BLaER1 treated with 17β-estradiol and CSF1 and Interleukin-3, amounts not matched to agents 10 nM and 100 nM (cell line): ENCODE data around the gene GSAP.
"Not testable (repeated sequence)": the region's sequence is repeated elsewhere in the genome, so short reads cannot be mapped to it uniquely, and the experiment has no call there.

Source experiments
- H3K27ac ChIP-seq, 11 experiments: shearing (Covaris generic); formaldehyde crosslinking; 2 replicates each; pipeline ENCODE4 v1.8.1; 2022
- H3K27me3 ChIP-seq, 11 experiments: shearing (Covaris generic); formaldehyde crosslinking; 2 replicates each; pipeline ENCODE4 v1.8.1; 2022
- H3K36me3 ChIP-seq, 11 experiments: shearing (Covaris generic); formaldehyde crosslinking; 2 replicates each; pipeline ENCODE4 v1.8.1; 2022
- H3K4me1 ChIP-seq, 10 experiments: shearing (Covaris generic); formaldehyde crosslinking; 2 replicates each; pipeline ENCODE4 v1.8.1; 2022
- H3K4me2 ChIP-seq, 11 experiments: shearing (Covaris generic); formaldehyde crosslinking; 2 replicates each; pipeline ENCODE4 v1.8.1; 2022
- H3K4me3 ChIP-seq, 10 experiments: shearing (Covaris generic); formaldehyde crosslinking; 2 replicates each; pipeline ENCODE4 v1.8.1; 2022
- H3K9ac ChIP-seq, 11 experiments: shearing (Covaris generic); formaldehyde crosslinking; 2 replicates each; pipeline ENCODE4 v1.8.1; 2022
- H3K9me3 ChIP-seq, 11 experiments: shearing (Covaris generic); formaldehyde crosslinking; replicated peaks in 1 of 11; 2 replicates each; pipeline ENCODE4 v1.8.1; 2022
- H4K20me1 ChIP-seq, 11 experiments: shearing (Covaris generic); formaldehyde crosslinking; 2 replicates each; pipeline ENCODE4 v1.8.1; 2022
- Cebpa-rat ChIP-seq, 11 experiments: shearing (Covaris generic); IDR thresholded peaks; 2 replicates each; pipeline ENCODE4 v1.8.1; 2022

The GSAP gene

GRCh38 chr7:77353407-77353721, 62.8 kb downstream of the GSAP start:
- Histone ChIP-seq H3K9me3 (no peaks in the 10 kb centered on the region), H4K20me1 (no peaks in the 10 kb centered on the region), H3K4me1 (peaks cover 19 to 27% (median 23%) of the 10 kb centered on the region in 10 experiments), H3K9ac (no peak overlapping the region), H3K4me2 (no peak overlapping the region), H3K4me3 (no peak overlapping the region), H3K27me3 (no peaks in the 10 kb centered on the region), H3K36me3 (peaks cover 0 to 80% (median 0%) of the 10 kb centered on the region in 11 experiments; a peak in 6 of 22 replicates), H3K27ac (no peak overlapping the region)
- TF ChIP-seq Cebpa-rat (IDR thresholded peaks at IDR 0.05) = no peak

DNA sequence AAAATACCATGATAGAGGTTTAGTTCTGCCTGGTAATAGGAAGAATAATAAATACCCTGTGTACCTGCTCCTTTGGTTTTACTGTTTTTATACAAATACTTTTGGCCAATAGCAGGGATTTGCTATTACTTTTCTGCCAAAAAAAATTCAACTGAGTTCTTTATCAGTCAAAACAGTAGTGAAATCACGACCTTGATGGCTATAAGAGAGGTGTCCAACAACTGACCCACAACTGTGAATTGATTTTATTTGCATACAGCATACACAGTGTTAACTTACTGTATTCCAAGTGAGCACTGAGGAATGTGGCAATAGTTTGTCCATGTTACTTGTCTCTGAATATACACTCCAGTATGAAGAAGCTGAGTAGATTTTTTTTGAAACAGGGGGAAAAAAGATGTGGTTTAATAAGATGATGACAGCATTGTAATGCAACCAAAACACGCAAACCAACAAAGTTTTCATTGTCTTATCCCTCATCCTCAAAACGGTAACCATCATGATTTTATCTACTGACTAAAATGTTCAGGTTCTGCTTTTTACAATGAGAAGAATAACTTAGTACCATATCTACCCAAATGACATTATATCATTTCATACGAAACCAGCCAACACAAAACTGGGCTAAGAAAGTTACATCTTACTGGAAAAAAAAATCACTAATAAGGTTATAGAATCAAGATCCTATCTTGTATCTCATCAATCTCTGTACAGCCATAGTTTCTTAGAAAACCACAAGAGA, 63.3 kb downstream of the GSAP start:
- H3K27ac ChIP-seq = peak overlapping the region in 7 of 11 experiments; percentile 58 to 71 (median 62); a peak in 12 of 22 replicates
- no peaks in the 10 kb centered on the region for H3K27me3 ChIP-seq

DNA sequence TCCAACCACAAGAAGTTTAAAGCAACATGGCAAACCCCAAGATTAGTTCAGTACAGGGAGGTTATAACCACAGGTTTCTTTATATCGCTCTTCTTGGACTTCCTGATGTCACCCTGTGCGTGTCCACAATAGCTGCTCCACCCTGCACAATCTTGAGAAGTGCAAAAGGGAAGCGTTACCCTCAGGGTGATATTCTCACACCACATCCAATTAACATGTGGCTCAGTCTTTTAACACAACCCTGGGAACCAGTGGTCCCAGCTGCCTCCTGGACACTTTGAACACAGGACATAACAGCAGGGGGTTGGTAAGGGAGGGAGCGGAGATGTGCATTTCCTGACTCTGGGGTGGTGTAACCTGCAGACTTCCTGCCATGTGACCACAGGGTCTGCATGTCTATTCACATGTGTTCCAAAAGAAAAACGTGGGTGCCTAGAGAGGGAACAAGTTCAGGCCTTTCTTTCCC, 64.6 kb downstream of the GSAP start:
- Histone ChIP-seq H3K27me3 (no peaks in the 10 kb centered on the region), H3K4me2 (peak overlapping the region; percentile 58 to 86 (median 65)), H4K20me1 (no peaks in the 10 kb centered on the region), H3K36me3 (peaks cover 0 to 72% (median 0%) of the 10 kb centered on the region in 11 experiments; a peak in 6 of 22 replicates), H3K9ac (peak overlapping the region in 7 of 11 experiments; percentile 1 to 53 (median 24); a peak in 9 of 22 replicates), H3K4me3 (peak overlapping the region in 2 of 10 experiments; percentile 6 to 12; a peak in 1 of 20 replicates), H3K27ac (peak overlapping the region in 10 of 11 experiments; percentile 10 to 72 (median 62); a peak in 19 of 22 replicates), H3K9me3 (no peaks in the 10 kb centered on the region), H3K4me1 (peaks cover 19 to 27% (median 23%) of the 10 kb centered on the region in 10 experiments)
- TF ChIP-seq Cebpa-rat (IDR thresholded peaks at IDR 0.05) = no peak

More for the DNA sequence above, 63.3 kb downstream of the GSAP start:
- no peak overlapping the region for H3K4me3 ChIP-seq
- no peaks in the 10 kb centered on the region for H3K9me3 ChIP-seq
- H4K20me1 ChIP-seq = no peaks in the 10 kb centered on the region
- H3K9ac ChIP-seq = no peak overlapping the region
- H3K4me2 ChIP-seq = peak overlapping the region in 4 of 11 experiments; percentile 3 to 70 (median 63); a peak in 7 of 22 replicates
- TF ChIP-seq Cebpa-rat (IDR thresholded peaks at IDR 0.05) = no peak
- peaks cover 19 to 27% (median 23%) of the 10 kb centered on the region in 10 experiments for H3K4me1 ChIP-seq
- H3K36me3 ChIP-seq = peaks cover 0 to 81% (median 0%) of the 10 kb centered on the region in 11 experiments; a peak in 6 of 22 replicates

- Histone ChIP-seq H3K36me3 (peaks cover 0 to 51% (median 0%) of the 10 kb centered on the region in 11 experiments; a peak in 6 of 22 replicates), H3K4me2 (no peak overlapping the region), H4K20me1 (no peaks in the 10 kb centered on the region), H3K27ac (no peak overlapping the region), H3K9ac (no peak overlapping the region), H3K4me3 (no peak overlapping the region), H3K27me3 (no peaks in the 10 kb centered on the region), H3K9me3 (no peaks in the 10 kb centered on the region), H3K4me1 (peaks cover 19 to 27% (median 23%) of the 10 kb centered on the region in 10 experiments)
- no peak for TF ChIP-seq Cebpa-rat (IDR thresholded peaks at IDR 0.05)
Measured at GRCh38 chr7:77349141-77349540, 67.0 kb downstream of the GSAP start.

DNA sequence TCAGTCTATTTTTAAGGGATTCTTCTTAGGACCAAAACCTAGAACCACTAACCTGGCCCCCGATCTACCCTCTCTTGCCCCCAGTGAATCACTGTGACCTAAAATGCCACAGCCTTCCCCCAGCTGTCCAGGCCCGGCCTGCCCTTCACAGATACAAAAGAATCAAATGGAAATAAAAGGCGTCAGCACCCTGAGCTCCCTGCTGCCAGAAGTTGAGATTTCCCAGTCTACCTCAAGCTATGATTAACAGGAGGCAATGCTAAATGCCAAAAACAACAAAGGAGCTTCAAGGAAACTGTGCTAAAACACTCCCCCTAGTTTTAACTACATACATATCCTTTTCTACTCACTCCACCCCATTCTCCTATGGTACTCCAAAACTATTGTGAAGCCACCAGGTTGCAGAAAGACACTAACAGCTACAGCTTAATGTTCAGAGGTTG, 67.8 kb downstream of the GSAP start:
- H3K9me3 ChIP-seq = no peaks in the 10 kb centered on the region
- no peak overlapping the region for H3K4me2 ChIP-seq
- TF ChIP-seq Cebpa-rat (IDR thresholded peaks at IDR 0.05) = no peak
- H3K4me1 ChIP-seq = peaks cover 19 to 27% (median 23%) of the 10 kb centered on the region in 10 experiments
- no peak overlapping the region for H3K27ac ChIP-seq
- no peak overlapping the region for H3K9ac ChIP-seq
- H4K20me1 ChIP-seq = no peaks in the 10 kb centered on the region
- no peaks in the 10 kb centered on the region for H3K27me3 ChIP-seq
- H3K36me3 ChIP-seq = peaks cover 0 to 50% (median 0%) of the 10 kb centered on the region in 11 experiments; a peak in 6 of 22 replicates
- H3K4me3 ChIP-seq = no peak overlapping the region

- H3K36me3 ChIP-seq = peaks cover 0 to 44% (median 0%) of the 10 kb centered on the region in 11 experiments; a peak in 5 of 22 replicates
- no peak for TF ChIP-seq Cebpa-rat (IDR thresholded peaks at IDR 0.05)
- no peaks in the 10 kb centered on the region for H3K27me3 ChIP-seq
- peaks cover 6 to 12% (median 11%) of the 10 kb centered on the region in 10 experiments for H3K4me1 ChIP-seq
- H3K9ac ChIP-seq = no peak overlapping the region
- no peak overlapping the region for H3K4me2 ChIP-seq
- H3K27ac ChIP-seq = no peak overlapping the region
- no peaks in the 10 kb centered on the region for H3K9me3 ChIP-seq
- no peaks in the 10 kb centered on the region for H4K20me1 ChIP-seq
- no peak overlapping the region for H3K4me3 ChIP-seq
Measured at GRCh38 chr7:77346441-77346840, 69.7 kb downstream of the GSAP start.

DNA sequence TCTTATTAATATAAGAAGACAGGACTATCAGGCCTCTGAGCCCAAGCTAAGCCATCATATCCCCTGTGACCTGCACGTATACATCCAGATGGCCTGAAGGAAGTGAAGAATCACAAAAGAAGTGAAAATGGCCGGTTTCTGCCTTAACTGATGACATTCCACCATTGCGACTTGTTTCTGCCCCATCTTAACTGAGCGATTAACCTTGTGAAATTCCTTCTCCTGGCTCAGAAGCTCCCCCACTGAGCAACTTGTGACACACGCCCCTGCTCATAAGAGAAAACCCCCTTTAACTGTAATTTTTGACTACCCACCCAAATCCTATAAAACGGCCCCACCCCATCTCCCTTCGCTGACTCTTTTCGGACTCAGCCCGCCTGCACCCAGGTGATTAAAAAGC, 70.7 kb downstream of the GSAP start:
- not testable (repeated sequence) for H3K9ac ChIP-seq, H3K4me1 ChIP-seq, H4K20me1 ChIP-seq, H3K4me2 ChIP-seq, H3K9me3 ChIP-seq, H3K27me3 ChIP-seq, H3K27ac ChIP-seq, H3K4me3 ChIP-seq
- H3K36me3 ChIP-seq = peaks cover 0 to 44% (median 0%) of the 10 kb centered on the region in 11 experiments; a peak in 5 of 22 replicates

DNA sequence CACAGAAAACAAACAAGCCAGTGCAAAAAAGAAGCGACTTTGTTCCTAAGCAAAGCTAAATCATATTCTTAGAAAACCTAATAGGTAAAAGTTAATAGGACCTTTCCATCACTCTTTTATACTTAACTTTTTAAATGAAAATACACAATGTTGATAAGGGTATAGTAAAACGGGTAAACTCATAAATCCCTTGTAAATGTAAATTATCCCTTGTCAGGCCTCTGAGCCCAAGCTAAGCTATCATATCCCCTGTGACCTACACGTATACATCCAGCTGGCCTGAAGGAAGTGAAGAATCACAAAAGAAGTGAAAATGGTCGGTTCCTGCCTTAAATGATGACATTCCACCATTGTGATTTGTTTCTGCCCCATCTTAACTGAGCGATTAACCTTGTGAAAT, 76.4 kb downstream of the GSAP start:
- Histone ChIP-seq H4K20me1 (peaks cover 0 to 6% (median 0%) of the 10 kb centered on the region in 11 experiments; a peak in 1 of 22 replicates), H3K9me3 (peaks cover 0 to 22% (median 0%) of the 10 kb centered on the region in 11 experiments; a peak in 4 of 22 replicates), H3K36me3 (peaks cover 0 to 24% (median 0%) of the 10 kb centered on the region in 11 experiments; a peak in 3 of 22 replicates), H3K4me3 (no peak overlapping the region), H3K9ac (no peak overlapping the region), H3K27me3 (no peaks in the 10 kb centered on the region), H3K4me1 (peaks cover 11 to 53% (median 46%) of the 10 kb centered on the region in 10 experiments), H3K27ac (peak overlapping the region in 6 of 11 experiments; percentile 80 to 88 (median 84); a peak in 11 of 22 replicates), H3K4me2 (peak overlapping the region in 6 of 11 experiments; percentile 68 to 84 (median 76); a peak in 9 of 22 replicates)
- no peak for TF ChIP-seq Cebpa-rat (IDR thresholded peaks at IDR 0.05)
